GM12878 (cell line): Measurements from ENCODE around the gene MUSK.

Experiments
- CBX3 ChIP-seq: fragments of 200-600 bp; sonication (generic); IDR thresholded peaks from 2 replicates; pipeline ENCODE4 v1.6.1; 2016; ENCODE audit warnings: low read depth, borderline replicate concordance
- CTCF ChIP-seq, 3 experiments: IDR thresholded peaks in 2 of 3; conservative IDR thresholded peaks in 1 of 3; 2 replicates each; pipeline ENCODE4 v1.5.1; 2011; ENCODE audit warnings: low read depth in 3 of 3, low read length in 3 of 3, mild to moderate bottlenecking in 3 of 3, control low read depth in 2 of 3, moderate library complexity in 2 of 3, inconsistent platforms in 1 of 3, mixed read lengths in 1 of 3; ENCODE audit not compliant: control insufficient read depth in 2 of 3, insufficient read depth in 1 of 3; ENCODE audit errors: extremely low read depth in 1 of 3
- ESRRA ChIP-seq: IDR thresholded peaks from 2 replicates; pipeline ENCODE4 v1.6.1; 2012; ENCODE audit warnings: mild to moderate bottlenecking, low read length, improper control_type of control experiment
- EZH2 ChIP-seq: IDR thresholded peaks from 2 replicates; pipeline ENCODE4 v1.6.1; 2012; ENCODE audit warnings: low read depth, mild to moderate bottlenecking, control low read depth, inconsistent platforms, low read length, borderline replicate concordance; ENCODE audit not compliant: control insufficient read depth
- IRF3 ChIP-seq: fragments of 450-650 bp; IDR thresholded peaks from 2 replicates; pipeline ENCODE4 v1.6.1; 2014; ENCODE audit warnings: mild to moderate bottlenecking
- MTA3 ChIP-seq: IDR thresholded peaks from 2 replicates; pipeline ENCODE4 v1.6.1; 2012; ENCODE audit warnings: low read length, inconsistent platforms, borderline replicate concordance
- NFYB ChIP-seq: IDR thresholded peaks from 2 replicates; pipeline ENCODE4 v1.6.1; 2011; ENCODE audit warnings: low read depth, mild to moderate bottlenecking, low read length, improper control_type of control experiment, moderate library complexity; ENCODE audit not compliant: insufficient read depth
- PAX8 ChIP-seq: fragments of 450-650 bp; IDR thresholded peaks from 2 replicates; pipeline ENCODE4 v1.6.1; 2017; ENCODE audit warnings: mild to moderate bottlenecking, moderate library complexity
- POLR2A ChIP-seq: IDR thresholded peaks from 2 replicates; pipeline ENCODE4 v1.6.1; 2011; ENCODE audit warnings: low read depth, mild to moderate bottlenecking, low read length
- POLR2AphosphoS5 ChIP-seq: IDR thresholded peaks from 2 replicates; pipeline ENCODE4 v1.6.1; 2011; ENCODE audit warnings: mild to moderate bottlenecking, low read length, inconsistent platforms
- REST ChIP-seq: IDR thresholded peaks from 2 replicates; pipeline ENCODE4 v1.6.1; 2012; ENCODE audit warnings: mild to moderate bottlenecking, low read depth, low read length
- SIN3A ChIP-seq: IDR thresholded peaks from 2 replicates; pipeline ENCODE4 v1.6.1; 2012; ENCODE audit warnings: low read depth, low read length, improper control_type of control experiment
- SKIL ChIP-seq: fragments of 450-650 bp; IDR thresholded peaks from 2 replicates; pipeline ENCODE4 v1.6.1; 2017; ENCODE audit warnings: mild to moderate bottlenecking, low read depth, inconsistent platforms; ENCODE audit not compliant: poor library complexity, severe bottlenecking
- TCF3 ChIP-seq: IDR thresholded peaks from 2 replicates; pipeline ENCODE4 v1.6.1; 2012; ENCODE audit warnings: low read depth, mild to moderate bottlenecking, low read length, borderline replicate concordance; ENCODE audit not compliant: insufficient read depth

- TF ChIP-seq IRF3 (no peak), SIN3A (no peak), EZH2 (no peak), CBX3 (no peak), MTA3 (no peak), REST (no peak), ESRRA (no peak), TCF3 (no peak), POLR2A (no peak), CTCF (IDR thresholded peaks at IDR 0.05 in 2 of 3, conservative IDR thresholded peaks at IDR 0.05 in 1 of 3; ENCODE audit: control insufficient read depth in 2 of 3, extremely low read depth in 1 of 3, insufficient read depth in 1 of 3, low read depth in 3 of 3, low read length in 3 of 3) (no peak), NFYB (no peak), PAX8 (no peak), SKIL (no peak), POLR2AphosphoS5 (no peak)
Measured at GRCh38 chr9:110668570-110669167, at the start of gene MUSK.
